CD4-positive, alpha-beta memory T cell (primary cell): ENCODE measurements around the gene SPAST. TPM values are rescaled to one million over a fixed set of nuclear protein-coding genes. Genes with fewer than 3 reads are reported as not detected.
"Not testable (repeated sequence)": the region's sequence is repeated elsewhere in the genome, so short reads cannot be mapped to it uniquely, and the experiment has no call there.

Source experiments
- CTCF ChIA-PET: fragments of 350-600 bp; sonication (Branson Sonifier 250); formaldehyde crosslinking; loops from one replicate; lab custom pipeline; 2021; ENCODE audit warnings: inconsistent platforms; ENCODE audit not compliant: partially characterized antibody; lab: Charles Lee
- POLR2A ChIA-PET: fragments of 350-600 bp; sonication (Branson Sonifier 250); formaldehyde crosslinking; loops from one replicate; lab custom pipeline; 2021; ENCODE audit not compliant: partially characterized antibody; lab: Charles Lee
- DNase-seq, 5 donors: peaks; one replicate each; pipeline versions ENCODE4 v3.0.0 to v3.0.0-alpha.2; 2020 to 2022; ENCODE audit warnings: mixed read lengths in 1 of 5
- H3K27ac ChIP-seq: one replicate; pipeline ENCODE4 v1.7.0; 2013; ENCODE audit warnings: low read depth, low read length
- H3K27me3 ChIP-seq: 2 replicates; pipeline ENCODE4 v1.7.0; 2013; ENCODE audit warnings: mild to moderate bottlenecking, low read length, moderate library complexity; ENCODE audit not compliant: insufficient read depth
- H3K36me3 ChIP-seq: 2 replicates; pipeline ENCODE4 v1.7.0; 2013; ENCODE audit warnings: mild to moderate bottlenecking, low read length, moderate library complexity; ENCODE audit not compliant: insufficient read depth
- H3K4me1 ChIP-seq: 2 replicates; pipeline ENCODE4 v1.7.0; 2013; ENCODE audit warnings: mild to moderate bottlenecking, low read length, moderate library complexity; ENCODE audit not compliant: insufficient read depth
- H3K4me3 ChIP-seq, 2 donors: one replicate each; pipeline ENCODE4 v1.7.0; 2013; ENCODE audit warnings: low read length in 2 of 2, mild to moderate bottlenecking in 1 of 2
- H3K9me3 ChIP-seq, 2 donors: one replicate each; pipeline ENCODE4 v1.7.0; 2013; ENCODE audit warnings: low read length in 2 of 2, control low read depth in 1 of 2; ENCODE audit not compliant: control insufficient read depth in 1 of 2
- H3K27ac Mint-ChIP-seq, 7 donors: one replicate each; pipeline ENCODE4 v1.8.0; 2020 to 2021; ENCODE audit warnings: mixed read lengths in 7 of 7, mild to moderate bottlenecking in 6 of 7, inconsistent platforms in 3 of 7, moderate library complexity in 3 of 7
- H3K27me3 Mint-ChIP-seq, 2 donors: one replicate each; pipeline ENCODE4 v1.8.0; 2020 to 2021; ENCODE audit warnings: mixed read lengths in 2 of 2
- H3K36me3 Mint-ChIP-seq, 2 donors: one replicate each; pipeline ENCODE4 v1.8.0; 2020 to 2021; ENCODE audit warnings: mixed read lengths in 2 of 2, inconsistent platforms in 1 of 2, mild to moderate bottlenecking in 1 of 2
- H3K4me1 Mint-ChIP-seq, 4 donors: one replicate each; pipeline ENCODE4 v1.8.0; 2020 to 2021; ENCODE audit warnings: mixed read lengths in 4 of 4, mild to moderate bottlenecking in 1 of 4
- H3K4me3 Mint-ChIP-seq, 8 donors: one replicate each; pipeline ENCODE4 v1.8.0; 2020 to 2021; ENCODE audit warnings: mixed read lengths in 8 of 8, mild to moderate bottlenecking in 7 of 8, moderate library complexity in 6 of 8, inconsistent platforms in 3 of 8
- H3K9me3 Mint-ChIP-seq, 8 donors: one replicate each; pipeline ENCODE4 v1.8.0; 2020 to 2021; ENCODE audit warnings: mixed read lengths in 8 of 8, mild to moderate bottlenecking in 5 of 8, inconsistent platforms in 3 of 8, moderate library complexity in 1 of 8
- intact Hi-C: fragments of 100-400 bp; cut with micrococcal nuclease; formaldehyde crosslinking; loops from one replicate; pipeline ENCODE4 v1.15.1; 2023
- polyA plus RNA-seq, 2 donors: library from polyadenylated mRNA; unstranded; fragments of 300-500 nt; fragmentation: Illumina TruSeq; gene quantifications; one replicate each; pipeline ENCODE4 v1.2.3, GENCODE V29; 2021
- total RNA-seq, 2 experiments: library from RNA; stranded (reverse); gene quantifications; one replicate each; pipeline ENCODE4 v1.2.3, GENCODE V29; 2021

Gene SPAST
- total and polyA plus RNA-seq, 4 experiments from 2014 or later = 11.2 to 23.2 (median 18.9) TPM

GRCh38 chr2:32054583-32054982 lies 8.8 kb upstream of the SPAST start:
- H3K4me3 ChIP-seq, H3K4me1 Mint-ChIP-seq, H3K9me3 ChIP-seq, H3K27ac Mint-ChIP-seq, H3K27ac ChIP-seq, intact Hi-C loops, CTCF ChIA-PET, H3K36me3 Mint-ChIP-seq, H3K36me3 ChIP-seq, H3K4me1 ChIP-seq, DNase-seq, H3K27me3 Mint-ChIP-seq, H3K27me3 ChIP-seq, H3K9me3 Mint-ChIP-seq, H3K4me3 Mint-ChIP-seq: not testable (repeated sequence)
- POLR2A ChIA-PET = interaction anchor here (1.3 to 2.1 kb wide), 2 partner anchors 9 to 15 kb away, joined by 8 to 9 read pairs; partner anchors contain the start of genes DPY30 and SPAST

GRCh38 chr2:32058130-32058529 lies 5.2 kb upstream of the SPAST start:
- ChIA-PET POLR2A (no interaction called here), CTCF (interaction anchor here (1.5 to 1.6 kb wide), 2 partner anchors 17 to 18 kb away, joined by 3 to 4 read pairs; partner anchors contain the start of gene DPY30)
- intact Hi-C loops = no loop called here
- H3K4me1 Mint-ChIP-seq = peaks cover 4 to 11% (median 8%) of the 10 kb centered on the region in 4 donors
- H3K27ac Mint-ChIP-seq = no peak overlapping the region
- DNase-seq = no peak
- H3K27me3 ChIP-seq = no peaks in the 10 kb centered on the region
- no peaks in the 10 kb centered on the region for H3K27me3 Mint-ChIP-seq
- H3K9me3 ChIP-seq = no peaks in the 10 kb centered on the region
- no peak overlapping the region for H3K4me3 Mint-ChIP-seq
- H3K4me3 ChIP-seq = no peak overlapping the region
- H3K27ac ChIP-seq = no peak overlapping the region
- H3K36me3 ChIP-seq = no peaks in the 10 kb centered on the region
- H3K36me3 Mint-ChIP-seq = peaks cover 0 to 4% of the 10 kb centered on the region in 2 donors
- H3K4me1 ChIP-seq = peaks cover 8% of the 10 kb centered on the region
- peaks cover 0 to 3% (median 0%) of the 10 kb centered on the region in 8 donors for H3K9me3 Mint-ChIP-seq

- Mint-ChIP-seq H3K36me3 (peaks cover 0 to 11% of the 10 kb centered on the region in 2 donors), H3K27me3 (no peaks in the 10 kb centered on the region), H3K9me3 (peaks cover 0 to 3% (median 0%) of the 10 kb centered on the region in 8 donors), H3K4me1 (peaks cover 4 to 25% (median 16%) of the 10 kb centered on the region in 4 donors), H3K27ac (no peak overlapping the region), H3K4me3 (peak overlapping the region in 2 of 8 donors; percentile 7 to 41)
- Histone ChIP-seq H3K4me3 (no peak overlapping the region), H3K27me3 (no peaks in the 10 kb centered on the region), H3K27ac (no peak overlapping the region), H3K4me1 (peaks cover 18% of the 10 kb centered on the region), H3K36me3 (no peaks in the 10 kb centered on the region), H3K9me3 (no peaks in the 10 kb centered on the region)
- no peak for DNase-seq
- intact Hi-C loops = loop anchor here (5.0 to 10.0 kb wide), 2 partner anchors 155 to 297 kb away; partner anchors contain the start of gene BIRC6
- ChIA-PET POLR2A (no interaction called here), CTCF (no interaction called here)
These were observed 3.1 kb upstream of the SPAST start for GRCh38 chr2:32060266-32060665.

- Histone ChIP-seq H3K36me3 (no peaks in the 10 kb centered on the region), H3K27ac (no peak overlapping the region), H3K4me3 (no peak overlapping the region), H3K4me1 (peaks cover 30% of the 10 kb centered on the region), H3K9me3 (no peaks in the 10 kb centered on the region), H3K27me3 (no peaks in the 10 kb centered on the region)
- Mint-ChIP-seq H3K9me3 (peaks cover 0 to 3% (median 0%) of the 10 kb centered on the region in 8 donors), H3K27ac (peak overlapping the region in 2 of 7 donors; percentile 62 to 89), H3K4me1 (peaks cover 11 to 35% (median 25%) of the 10 kb centered on the region in 4 donors), H3K4me3 (peak overlapping the region; percentile 23 to 99 (median 73)), H3K27me3 (no peaks in the 10 kb centered on the region), H3K36me3 (peaks cover 0 to 14% of the 10 kb centered on the region in 2 donors)
- intact Hi-C loops = loop anchor here (5.0 to 10.0 kb wide), 2 partner anchors 157 to 296 kb away; partner anchors contain the start of gene BIRC6
- no peak for DNase-seq
- ChIA-PET CTCF (no interaction called here), POLR2A (interaction anchor here (4.0 kb wide), 2 partner anchors 21 to 104 kb away, joined by 26 to 75 read pairs; partner anchors contain the start of genes DPY30 and SLC30A6)
These were observed 1.9 kb upstream of the SPAST start for GRCh38 chr2:32061430-32061829.

- intact Hi-C loops = loop anchor here (5.0 to 10.0 kb wide), 2 partner anchors 157 to 295 kb away; partner anchors contain the start of gene BIRC6
- CTCF ChIA-PET = interaction anchor here (1.0 to 4.0 kb wide), 3 partner anchors 22 to 54 kb away, joined by 4 to 35 read pairs (median 7); partner anchors contain the start of gene DPY30
- POLR2A ChIA-PET = interaction anchor here (1.4 to 4.0 kb wide), 6 partner anchors 22 to 103 kb away, joined by 3 to 75 read pairs (median 21); partner anchors contain the start of genes DPY30, MEMO1 and SLC30A6
These were observed 1.1 kb upstream of the SPAST start for GRCh38 chr2:32061973-32062861.

GRCh38 chr2:32064021-32064601 lies 755 bp downstream of the SPAST start:
- Mint-ChIP-seq H3K4me3 (peak overlapping the region; percentile 98 to 99 (median 99)), H3K36me3 (peaks cover 0 to 14% of the 10 kb centered on the region in 2 donors), H3K27ac (peak overlapping the region; percentile 78 to 98 (median 94)), H3K9me3 (peaks cover 0 to 3% (median 0%) of the 10 kb centered on the region in 8 donors), H3K27me3 (no peaks in the 10 kb centered on the region), H3K4me1 (peaks cover 11 to 43% (median 31%) of the 10 kb centered on the region in 4 donors)
- peak in 2 of 5 donors; percentile 25 to 57 for DNase-seq
- H3K27me3 ChIP-seq = no peaks in the 10 kb centered on the region
- H3K27ac ChIP-seq = peak overlapping the region; percentile 77
- peaks cover 47% of the 10 kb centered on the region for H3K4me1 ChIP-seq
- intact Hi-C loops = loop anchor here (5.0 to 10.0 kb wide), 2 partner anchors 159 to 293 kb away; partner anchors contain the start of gene BIRC6
- POLR2A ChIA-PET = interaction anchor here (0.7 to 4.0 kb wide), 13 partner anchors 9 to 291 kb away, joined by 3 to 75 read pairs (median 4); partner anchors contain the start of genes DPY30, MEMO1, SLC30A6 and YIPF4
- H3K4me3 ChIP-seq = peak overlapping the region; percentile 61 to 93
- H3K36me3 ChIP-seq = no peaks in the 10 kb centered on the region
- CTCF ChIA-PET = interaction anchor here (1.3 to 4.0 kb wide), 2 partner anchors 24 to 101 kb away, joined by 3 to 35 read pairs; partner anchors contain the start of genes DPY30 and SLC30A6
- H3K9me3 ChIP-seq = no peaks in the 10 kb centered on the region

More at GRCh38 chr2:32061973-32062861, 1.1 kb upstream of the SPAST start:
- no peaks in the 10 kb centered on the region for H3K36me3 ChIP-seq
- DNase-seq = no peak
- peaks cover 38% of the 10 kb centered on the region for H3K4me1 ChIP-seq
- H3K27ac ChIP-seq = no peak overlapping the region
- peaks cover 0 to 3% (median 0%) of the 10 kb centered on the region in 8 donors for H3K9me3 Mint-ChIP-seq
- no peaks in the 10 kb centered on the region for H3K9me3 ChIP-seq
- H3K4me1 Mint-ChIP-seq = peaks cover 11 to 40% (median 29%) of the 10 kb centered on the region in 4 donors
- H3K36me3 Mint-ChIP-seq = peaks cover 0 to 14% of the 10 kb centered on the region in 2 donors
- peak overlapping the region in 6 of 7 donors; percentile 82 to 98 (median 97) for H3K27ac Mint-ChIP-seq
- no peaks in the 10 kb centered on the region for H3K27me3 ChIP-seq
- peak overlapping the region; percentile 98 to 99 (median 99) for H3K4me3 Mint-ChIP-seq
- peak overlapping the region in 1 of 2 donors; percentile 93 for H3K4me3 ChIP-seq
- no peaks in the 10 kb centered on the region for H3K27me3 Mint-ChIP-seq
